Lower lobe of right lung (tissue), 2 donors: ENCODE results near the gene TBX5. TPM values are rescaled to one million over a fixed set of nuclear protein-coding genes. Genes with fewer than 3 reads are reported as not detected.

Experiments used
- ATAC-seq, 2 donors: fragments of 200-7000 bp; cut with Tn5 transposase; one replicate each; pipeline ENCODE4 v1.9.1; 2020 to 2022; ENCODE audit warnings: mild to moderate bottlenecking in 2 of 2, moderate library complexity in 2 of 2
- DNase-seq: peaks from one replicate; pipeline ENCODE4 v3.0.0-alpha.2; 2020
- H3K27ac ChIP-seq: fragments of 200-600 bp; one replicate; pipeline ENCODE4 v1.8.0; 2022
- H3K27me3 ChIP-seq: fragments of 200-600 bp; one replicate; pipeline ENCODE4 v1.8.0; 2022; ENCODE audit warnings: low read depth
- H3K36me3 ChIP-seq: fragments of 200-600 bp; one replicate; pipeline ENCODE4 v1.8.0; 2022; ENCODE audit warnings: mild to moderate bottlenecking
- H3K4me1 ChIP-seq: fragments of 200-600 bp; one replicate; pipeline ENCODE4 v1.8.0; 2022
- H3K4me3 ChIP-seq: fragments of 200-600 bp; one replicate; pipeline ENCODE4 v1.8.0; 2022; ENCODE audit warnings: mild to moderate bottlenecking
- H3K9me3 ChIP-seq: fragments of 200-600 bp; one replicate; pipeline ENCODE4 v1.8.0; 2022
- CTCF ChIP-seq: fragments of 200-600 bp; IDR thresholded peaks from one replicate; pipeline ENCODE4 v1.8.0; 2022; ENCODE audit warnings: antibody characterized with exemption, mild to moderate bottlenecking
- intact Hi-C: fragments of 100-400 bp; cut with DNase I; formaldehyde crosslinking; loops from one replicate; pipeline ENCODE4 v1.11.0; 2022
- total RNA-seq: library from RNA; stranded (reverse); fragmentation: NEBNext Ultra II Directional; extraction: Animal tissue kit (Norgen Biotek cat#: 25700); gene quantifications from one replicate; pipeline ENCODE4 v1.2.1, GENCODE V29; 2021
- donor health status: DM: no; HTN: yes; CAD: no; lungs with severe emphysema.

Gene TBX5
- total RNA-seq, 1 donor from 2014 or later: 15.7 TPM

DNA sequence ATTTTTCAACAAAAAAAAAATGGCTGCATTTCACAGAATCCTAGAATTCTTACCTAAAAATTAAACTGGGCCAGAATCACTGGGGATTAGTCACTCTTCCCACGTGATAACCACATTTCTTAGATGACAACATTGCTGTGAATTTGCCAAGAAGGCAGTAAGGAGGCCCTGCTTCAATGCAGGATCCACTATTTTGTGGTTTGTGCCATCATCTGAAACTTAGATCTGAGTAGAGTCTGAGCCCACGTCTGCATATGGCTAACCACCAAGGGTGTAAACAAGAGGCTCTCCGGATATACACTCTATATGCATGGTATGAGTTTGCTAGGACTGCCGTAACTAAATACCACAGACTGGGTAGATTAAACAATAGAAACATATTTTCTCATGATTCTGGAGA lies 24.4 kb upstream of the TBX5 start:
- Histone ChIP-seq H3K4me1 (no peaks in the 10 kb centered on the region), H3K4me3 (no peak overlapping the region), H3K27me3 (no peaks in the 10 kb centered on the region), H3K9me3 (no peaks in the 10 kb centered on the region), H3K27ac (no peak overlapping the region), H3K36me3 (no peaks in the 10 kb centered on the region)
- intact Hi-C loops: no loop called here
- DNase-seq: no peak
- ATAC-seq: no peak
- no peak for TF ChIP-seq CTCF

GRCh38 chr12:114425031-114425626 lies 19.2 kb upstream of the TBX5 start:
- no peak for TF ChIP-seq CTCF
- no peaks in the 10 kb centered on the region for H3K4me1 ChIP-seq
- no peak overlapping the region for H3K4me3 ChIP-seq
- ATAC-seq (no peak), DNase-seq (no peak)
- no peaks in the 10 kb centered on the region for H3K36me3 ChIP-seq
- intact Hi-C loops: no loop called here
- H3K27ac ChIP-seq: no peak overlapping the region
- H3K9me3 ChIP-seq: no peaks in the 10 kb centered on the region
- H3K27me3 ChIP-seq: no peaks in the 10 kb centered on the region

DNA sequence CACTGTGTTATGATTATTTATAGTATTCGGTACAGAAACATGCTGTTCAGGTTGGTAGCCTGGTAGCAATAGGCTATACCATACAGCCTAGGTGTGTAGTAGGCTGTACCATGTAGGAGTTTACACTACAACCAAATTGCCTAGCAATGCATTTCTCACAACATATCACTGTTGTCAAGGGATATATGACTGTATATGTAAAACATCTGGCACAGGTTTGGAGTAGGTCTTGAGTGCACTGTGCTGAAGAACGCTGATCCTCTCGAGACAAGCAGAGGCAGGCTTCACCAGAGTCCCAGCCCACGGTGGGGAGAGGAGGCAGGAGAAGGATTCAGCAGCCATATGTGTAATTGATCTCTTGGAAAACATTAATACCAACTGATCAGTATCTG lies 15.0 kb upstream of the TBX5 start:
- H3K36me3 ChIP-seq: no peaks in the 10 kb centered on the region
- peaks cover 12% of the 10 kb centered on the region for H3K27me3 ChIP-seq
- DNase-seq: no peak
- no peaks in the 10 kb centered on the region for H3K4me1 ChIP-seq
- no peak overlapping the region for H3K4me3 ChIP-seq
- no peaks in the 10 kb centered on the region for H3K9me3 ChIP-seq
- no peak overlapping the region for H3K27ac ChIP-seq
- no peak for ATAC-seq
- TF ChIP-seq CTCF: no peak
- intact Hi-C loops: no loop called here

- Histone ChIP-seq H3K4me3 (no peak overlapping the region), H3K36me3 (no peaks in the 10 kb centered on the region), H3K27ac (no peak overlapping the region), H3K4me1 (no peaks in the 10 kb centered on the region), H3K9me3 (no peaks in the 10 kb centered on the region), H3K27me3 (peaks cover 18% of the 10 kb centered on the region)
- TF ChIP-seq CTCF: no peak
- DNase-seq (no peak), ATAC-seq (no peak)
- intact Hi-C loops: no loop called here
These were observed 14.4 kb upstream of the TBX5 start for GRCh38 chr12:114420182-114420943.

DNA sequence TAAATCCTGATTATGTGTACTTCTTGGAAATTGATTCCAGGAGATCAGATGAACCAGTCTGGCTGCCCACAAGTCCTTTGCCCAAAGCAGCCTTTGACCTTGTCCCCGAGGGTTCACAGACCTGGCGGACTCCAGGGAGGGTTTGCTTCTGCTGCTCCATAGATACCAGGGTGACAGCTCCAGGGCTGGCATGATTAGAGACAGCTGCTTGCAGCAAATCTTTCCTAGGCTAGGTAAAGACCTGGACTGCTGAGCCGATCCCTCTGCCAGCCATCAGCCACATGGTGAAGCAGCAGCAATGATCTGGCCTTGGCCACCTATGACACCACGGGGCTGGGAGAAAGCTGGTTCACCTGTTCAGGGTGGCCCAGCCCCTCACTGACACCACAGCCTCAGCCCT lies 10.1 kb upstream of the TBX5 start:
- no peaks in the 10 kb centered on the region for H3K4me1 ChIP-seq
- peaks cover 60% of the 10 kb centered on the region for H3K27me3 ChIP-seq
- no peaks in the 10 kb centered on the region for H3K9me3 ChIP-seq
- no peaks in the 10 kb centered on the region for H3K36me3 ChIP-seq
- DNase-seq (no peak), ATAC-seq (no peak)
- TF ChIP-seq CTCF: no peak
- intact Hi-C loops: no loop called here
- H3K4me3 ChIP-seq: no peak overlapping the region
- no peak overlapping the region for H3K27ac ChIP-seq
